ENCODE measurements around the gene GCLC. TPM values are rescaled to one million over a fixed set of nuclear protein-coding genes. Genes with fewer than 3 reads are reported as not detected.

GCLC gene
- total and polyA plus RNA-seq, 9 of the 15 experiments (the other 6 are each of a cell fraction or from before 2014, with no cell fraction given): 3.9 to 20.0 (median 9.4) TPM

DNA sequence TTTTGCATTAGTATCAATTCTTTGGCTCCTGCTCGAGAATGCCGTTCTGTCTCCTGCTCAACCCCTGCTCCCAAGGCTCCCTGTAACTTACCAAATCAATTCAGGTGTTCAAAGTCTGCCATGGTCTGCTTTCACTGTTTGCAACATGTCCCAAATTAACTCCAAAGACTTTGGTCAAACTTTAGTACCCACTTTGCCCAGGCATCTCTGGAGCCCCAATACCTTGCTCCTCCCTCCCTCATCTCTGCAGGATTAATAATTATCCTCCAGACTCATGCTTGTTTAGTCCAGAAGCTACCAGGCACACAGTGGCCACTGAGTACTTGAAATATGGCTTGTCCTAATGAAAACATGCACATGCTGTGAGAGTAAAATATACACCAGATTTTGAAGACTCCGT, 30.2 kb downstream of the GCLC start (continued):
- TF ChIP-seq, protein P1, sequence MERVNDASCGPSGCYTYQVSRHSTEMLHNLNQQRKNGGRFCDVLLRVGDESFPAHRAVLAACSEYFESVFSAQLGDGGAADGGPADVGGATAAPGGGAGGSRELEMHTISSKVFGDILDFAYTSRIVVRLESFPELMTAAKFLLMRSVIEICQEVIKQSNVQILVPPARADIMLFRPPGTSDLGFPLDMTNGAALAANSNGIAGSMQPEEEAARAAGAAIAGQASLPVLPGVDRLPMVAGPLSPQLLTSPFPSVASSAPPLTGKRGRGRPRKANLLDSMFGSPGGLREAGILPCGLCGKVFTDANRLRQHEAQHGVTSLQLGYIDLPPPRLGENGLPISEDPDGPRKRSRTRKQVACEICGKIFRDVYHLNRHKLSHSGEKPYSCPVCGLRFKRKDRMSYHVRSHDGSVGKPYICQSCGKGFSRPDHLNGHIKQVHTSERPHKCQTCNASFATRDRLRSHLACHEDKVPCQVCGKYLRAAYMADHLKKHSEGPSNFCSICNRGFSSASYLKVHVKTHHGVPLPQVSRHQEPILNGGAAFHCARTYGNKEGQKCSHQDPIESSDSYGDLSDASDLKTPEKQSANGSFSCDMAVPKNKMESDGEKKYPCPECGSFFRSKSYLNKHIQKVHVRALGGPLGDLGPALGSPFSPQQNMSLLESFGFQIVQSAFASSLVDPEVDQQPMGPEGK (CRISPR knock-in tag; IDR thresholded peaks at IDR 0.05; ENCODE audit: borderline replicate concordance): no peak
- TF ChIP-seq E2F3 (CRISPR knock-in tag; IDR thresholded peaks at IDR 0.05) (no peak), FOXK2 (conservative IDR thresholded peaks at IDR 0.05 in 1 of 2, IDR thresholded peaks at IDR 0.05 in 1 of 2; ENCODE audit: low read depth in 2 of 2) (no peak), ZNF407 (IDR thresholded peaks at IDR 0.05; ENCODE audit: low read depth) (no peak)
- TF ChIP-seq, protein P2, sequence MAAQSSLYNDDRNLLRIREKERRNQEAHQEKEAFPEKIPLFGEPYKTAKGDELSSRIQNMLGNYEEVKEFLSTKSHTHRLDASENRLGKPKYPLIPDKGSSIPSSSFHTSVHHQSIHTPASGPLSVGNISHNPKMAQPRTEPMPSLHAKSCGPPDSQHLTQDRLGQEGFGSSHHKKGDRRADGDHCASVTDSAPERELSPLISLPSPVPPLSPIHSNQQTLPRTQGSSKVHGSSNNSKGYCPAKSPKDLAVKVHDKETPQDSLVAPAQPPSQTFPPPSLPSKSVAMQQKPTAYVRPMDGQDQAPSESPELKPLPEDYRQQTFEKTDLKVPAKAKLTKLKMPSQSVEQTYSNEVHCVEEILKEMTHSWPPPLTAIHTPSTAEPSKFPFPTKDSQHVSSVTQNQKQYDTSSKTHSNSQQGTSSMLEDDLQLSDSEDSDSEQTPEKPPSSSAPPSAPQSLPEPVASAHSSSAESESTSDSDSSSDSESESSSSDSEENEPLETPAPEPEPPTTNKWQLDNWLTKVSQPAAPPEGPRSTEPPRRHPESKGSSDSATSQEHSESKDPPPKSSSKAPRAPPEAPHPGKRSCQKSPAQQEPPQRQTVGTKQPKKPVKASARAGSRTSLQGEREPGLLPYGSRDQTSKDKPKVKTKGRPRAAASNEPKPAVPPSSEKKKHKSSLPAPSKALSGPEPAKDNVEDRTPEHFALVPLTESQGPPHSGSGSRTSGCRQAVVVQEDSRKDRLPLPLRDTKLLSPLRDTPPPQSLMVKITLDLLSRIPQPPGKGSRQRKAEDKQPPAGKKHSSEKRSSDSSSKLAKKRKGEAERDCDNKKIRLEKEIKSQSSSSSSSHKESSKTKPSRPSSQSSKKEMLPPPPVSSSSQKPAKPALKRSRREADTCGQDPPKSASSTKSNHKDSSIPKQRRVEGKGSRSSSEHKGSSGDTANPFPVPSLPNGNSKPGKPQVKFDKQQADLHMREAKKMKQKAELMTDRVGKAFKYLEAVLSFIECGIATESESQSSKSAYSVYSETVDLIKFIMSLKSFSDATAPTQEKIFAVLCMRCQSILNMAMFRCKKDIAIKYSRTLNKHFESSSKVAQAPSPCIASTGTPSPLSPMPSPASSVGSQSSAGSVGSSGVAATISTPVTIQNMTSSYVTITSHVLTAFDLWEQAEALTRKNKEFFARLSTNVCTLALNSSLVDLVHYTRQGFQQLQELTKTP (IDR thresholded peaks at IDR 0.05; ENCODE audit: low read depth in 1 of 2, partially characterized antibody in 2 of 2): no peak

All from K562 (cell line).